KMS-11 (cell line): ENCODE results near the gene VBP1.

Experiments
- H2AFZ ChIP-seq: fragments of 200-600 bp; sonication (generic); 2 replicates; pipeline ENCODE4 v1.6.1; 2016; ENCODE audit warnings: antibody characterized with exemption, mixed run types, low read depth
- H3K27ac ChIP-seq: fragments of 200-600 bp; sonication (generic); 2 replicates; pipeline ENCODE4 v1.6.1; 2016; ENCODE audit warnings: mild to moderate bottlenecking, mixed run types
- H3K27me3 ChIP-seq: fragments of 200-600 bp; sonication (generic); 2 replicates; pipeline ENCODE4 v1.6.1; 2017; ENCODE audit warnings: mild to moderate bottlenecking, low read depth, mixed run types, moderate library complexity; ENCODE audit not compliant: insufficient read depth
- H3K36me3 ChIP-seq: fragments of 200-600 bp; sonication (generic); 2 replicates; pipeline ENCODE4 v1.6.1; 2017; ENCODE audit warnings: mild to moderate bottlenecking, mixed run types; ENCODE audit not compliant: insufficient read depth
- H3K4me1 ChIP-seq: fragments of 200-600 bp; sonication (generic); 2 replicates; pipeline ENCODE4 v1.6.1; 2016; ENCODE audit warnings: mild to moderate bottlenecking, low read depth, mixed run types; ENCODE audit not compliant: poor library complexity, severe bottlenecking
- H3K4me2 ChIP-seq: fragments of 200-600 bp; sonication (generic); 2 replicates; pipeline ENCODE4 v1.7.0; 2016; ENCODE audit warnings: mild to moderate bottlenecking, mixed run types
- H3K4me3 ChIP-seq: fragments of 200-600 bp; sonication (generic); IDR thresholded peaks from 2 replicates; pipeline ENCODE4 v1.6.1; 2017; ENCODE audit warnings: low read depth, low read length, mixed read lengths; ENCODE audit not compliant: insufficient read depth
- H3K79me2 ChIP-seq: fragments of 200-600 bp; sonication (generic); 2 replicates; pipeline ENCODE4 v1.6.1; 2016; ENCODE audit warnings: low read depth, mixed run types; ENCODE audit not compliant: insufficient read depth
- H3K9ac ChIP-seq: fragments of 200-600 bp; sonication (generic); 2 replicates; pipeline ENCODE4 v1.6.1; 2016; ENCODE audit warnings: mild to moderate bottlenecking, mixed run types
- H4K20me1 ChIP-seq: fragments of 200-600 bp; sonication (generic); 2 replicates; pipeline ENCODE4 v1.6.1; 2016; ENCODE audit warnings: mild to moderate bottlenecking, mixed run types; ENCODE audit not compliant: insufficient read depth
- TF ChIP-seq, protein P1 (sequence below): fragments of 200-600 bp; sonication (generic); conservative IDR thresholded peaks from 2 replicates; pipeline ENCODE4 v1.6.1; 2017; ENCODE audit warnings: low read depth, mild to moderate bottlenecking, antibody characterized with exemption, low read length, moderate library complexity, mixed read lengths

The VBP1 gene

DNA sequence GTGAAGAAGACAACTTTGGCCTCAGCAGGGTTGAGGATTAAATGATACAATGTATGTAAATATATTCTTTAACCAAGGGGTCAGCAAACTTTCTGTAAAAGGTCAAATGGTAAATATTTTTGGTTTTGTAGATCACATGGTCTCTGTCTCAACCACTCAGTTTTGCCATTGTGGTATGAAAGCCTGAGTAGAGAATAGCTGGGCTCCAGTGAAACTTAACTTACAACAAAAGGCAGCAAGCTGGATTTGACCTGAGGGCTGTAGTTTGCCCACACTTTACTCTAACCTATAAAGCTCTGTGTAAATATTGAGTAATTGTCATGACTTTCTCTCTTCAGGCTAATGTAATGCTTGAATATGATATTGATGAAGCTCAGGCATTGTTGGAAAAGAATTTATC is 19.6 kb downstream of the VBP1 start:
- Histone ChIP-seq H3K4me3 (no peak overlapping the region), H3K27ac (no peak overlapping the region), H3K79me2 (peaks cover 6% of the 10 kb centered on the region; the same call in 1 of the 2 replicates), H3K4me1 (peaks cover 45% of the 10 kb centered on the region), H4K20me1 (no peaks in the 10 kb centered on the region), H2AFZ (no peak overlapping the region), H3K27me3 (no peaks in the 10 kb centered on the region), H3K4me2 (peak overlapping the region; percentile 39; the same call in 1 of the 2 replicates), H3K36me3 (no peaks in the 10 kb centered on the region), H3K9ac (no peak overlapping the region)
- TF ChIP-seq, protein P1, sequence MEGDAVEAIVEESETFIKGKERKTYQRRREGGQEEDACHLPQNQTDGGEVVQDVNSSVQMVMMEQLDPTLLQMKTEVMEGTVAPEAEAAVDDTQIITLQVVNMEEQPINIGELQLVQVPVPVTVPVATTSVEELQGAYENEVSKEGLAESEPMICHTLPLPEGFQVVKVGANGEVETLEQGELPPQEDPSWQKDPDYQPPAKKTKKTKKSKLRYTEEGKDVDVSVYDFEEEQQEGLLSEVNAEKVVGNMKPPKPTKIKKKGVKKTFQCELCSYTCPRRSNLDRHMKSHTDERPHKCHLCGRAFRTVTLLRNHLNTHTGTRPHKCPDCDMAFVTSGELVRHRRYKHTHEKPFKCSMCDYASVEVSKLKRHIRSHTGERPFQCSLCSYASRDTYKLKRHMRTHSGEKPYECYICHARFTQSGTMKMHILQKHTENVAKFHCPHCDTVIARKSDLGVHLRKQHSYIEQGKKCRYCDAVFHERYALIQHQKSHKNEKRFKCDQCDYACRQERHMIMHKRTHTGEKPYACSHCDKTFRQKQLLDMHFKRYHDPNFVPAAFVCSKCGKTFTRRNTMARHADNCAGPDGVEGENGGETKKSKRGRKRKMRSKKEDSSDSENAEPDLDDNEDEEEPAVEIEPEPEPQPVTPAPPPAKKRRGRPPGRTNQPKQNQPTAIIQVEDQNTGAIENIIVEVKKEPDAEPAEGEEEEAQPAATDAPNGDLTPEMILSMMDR = no peak

DNA sequence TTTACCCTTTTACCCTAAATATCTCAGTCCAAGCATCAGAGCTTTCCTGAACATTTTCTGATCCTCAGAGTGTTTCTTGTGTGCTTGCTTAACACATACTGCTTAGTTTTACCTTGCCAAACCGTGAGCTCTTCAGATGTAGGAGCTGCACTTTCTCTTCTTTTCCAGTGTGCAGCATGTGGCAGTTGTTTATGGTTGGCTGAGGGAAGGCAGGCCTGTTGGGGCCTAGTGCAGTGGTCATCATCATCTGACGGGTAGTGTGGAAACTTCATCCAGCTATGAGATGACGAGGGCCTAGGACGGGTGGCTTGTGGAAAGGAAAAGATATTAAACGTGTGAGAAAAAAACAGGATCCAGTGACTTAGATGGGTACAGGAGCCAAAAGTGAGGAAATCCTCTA is 21.5 kb downstream of the VBP1 start:
- Histone ChIP-seq H3K4me2 (no peak overlapping the region), H3K4me3 (no peak overlapping the region)
- TF ChIP-seq, protein P1 = no peak

GRCh38 chrX:155242300-155242699 is 26.0 kb downstream of the VBP1 start:
- Histone ChIP-seq H3K4me3 (no peak overlapping the region), H3K9ac (no peak overlapping the region), H3K36me3 (no peaks in the 10 kb centered on the region), H3K4me1 (no peaks in the 10 kb centered on the region), H4K20me1 (no peaks in the 10 kb centered on the region), H3K79me2 (no peaks in the 10 kb centered on the region), H3K27me3 (no peaks in the 10 kb centered on the region), H2AFZ (no peak overlapping the region), H3K4me2 (no peak overlapping the region), H3K27ac (no peak overlapping the region)
- TF ChIP-seq, protein P1 = no peak

More for the DNA sequence above, 21.5 kb downstream of the VBP1 start:
- Histone ChIP-seq H3K9ac (no peak overlapping the region), H3K27me3 (no peaks in the 10 kb centered on the region), H4K20me1 (no peaks in the 10 kb centered on the region), H3K36me3 (no peaks in the 10 kb centered on the region), H3K79me2 (peaks cover 6% of the 10 kb centered on the region; the same call in 1 of the 2 replicates), H3K4me1 (peaks cover 27% of the 10 kb centered on the region), H2AFZ (no peak overlapping the region), H3K27ac (no peak overlapping the region)

- H3K27me3 ChIP-seq = no peaks in the 10 kb centered on the region
- H3K36me3 ChIP-seq = no peaks in the 10 kb centered on the region
- TF ChIP-seq, protein P1 = no peak
These were observed 30.5 kb downstream of the VBP1 start for GRCh38 chrX:155246748-155247147.

More at GRCh38 chrX:155246748-155247147, 30.5 kb downstream of the VBP1 start:
- Histone ChIP-seq H3K4me3 (no peak overlapping the region), H3K79me2 (no peaks in the 10 kb centered on the region), H3K4me2 (no peak overlapping the region), H4K20me1 (no peaks in the 10 kb centered on the region), H3K9ac (no peak overlapping the region), H3K4me1 (no peaks in the 10 kb centered on the region), H3K27ac (no peak overlapping the region), H2AFZ (no peak overlapping the region)
